GM19397 (cell line): ENCODE measurements around the gene THRB.

Source experiments
- ATAC-seq: cut with Tn5 transposase; IDR thresholded peaks from one replicate; pipeline ENCODE4 v1.9.1; 2021; ENCODE audit warnings: mild to moderate bottlenecking, moderate library complexity; ENCODE audit not compliant: unreplicated experiment

The THRB gene

DNA sequence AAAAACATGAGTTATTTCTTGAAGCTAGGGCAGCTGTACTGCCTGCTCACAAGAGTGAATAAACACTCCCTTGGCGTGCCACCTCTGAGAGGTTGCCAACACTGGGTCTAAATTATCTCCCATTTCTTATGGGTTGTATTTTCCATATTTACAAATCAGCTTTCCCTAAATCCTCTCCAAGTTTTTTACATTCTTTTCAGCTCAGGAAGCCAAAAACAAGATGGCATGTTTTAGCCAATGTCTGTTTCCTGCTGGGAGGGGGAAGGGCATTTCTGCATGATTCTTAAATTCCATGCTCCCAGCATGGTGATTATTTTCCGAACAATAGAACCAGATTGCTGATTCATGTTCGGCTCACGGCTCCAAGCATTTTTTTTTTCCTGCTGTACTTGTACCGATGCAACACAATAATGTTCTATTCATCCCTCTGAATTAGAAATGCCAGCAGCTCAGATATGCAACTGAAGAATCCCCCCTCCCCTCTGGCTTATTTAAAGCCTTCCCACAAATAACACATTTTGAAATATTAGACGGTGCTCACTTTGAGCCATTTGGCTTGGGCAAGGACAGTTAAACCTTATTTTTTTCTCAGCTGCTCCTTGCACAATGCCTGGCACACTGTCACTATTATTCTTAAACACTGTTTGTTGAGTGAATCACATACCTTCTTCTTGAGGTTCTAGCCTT lies 252.5 kb downstream of the THRB start:
- ATAC-seq = no peak

- no peak for ATAC-seq
These were observed 254.3 kb downstream of the THRB start for GRCh38 chr3:24240306-24240705.

GRCh38 chr3:24237971-24238706 lies 256.5 kb downstream of the THRB start:
- ATAC-seq = peak; percentile 70

GRCh38 chr3:24235121-24235520 lies 259.5 kb downstream of the THRB start:
- ATAC-seq = no peak

GRCh38 chr3:24232784-24233183 lies 261.9 kb downstream of the THRB start:
- ATAC-seq = no peak

GRCh38 chr3:24229468-24230221 lies 265.0 kb downstream of the THRB start:
- ATAC-seq = no peak

- ATAC-seq = no peak
These were observed 267.0 kb downstream of the THRB start for GRCh38 chr3:24227635-24228034.

DNA sequence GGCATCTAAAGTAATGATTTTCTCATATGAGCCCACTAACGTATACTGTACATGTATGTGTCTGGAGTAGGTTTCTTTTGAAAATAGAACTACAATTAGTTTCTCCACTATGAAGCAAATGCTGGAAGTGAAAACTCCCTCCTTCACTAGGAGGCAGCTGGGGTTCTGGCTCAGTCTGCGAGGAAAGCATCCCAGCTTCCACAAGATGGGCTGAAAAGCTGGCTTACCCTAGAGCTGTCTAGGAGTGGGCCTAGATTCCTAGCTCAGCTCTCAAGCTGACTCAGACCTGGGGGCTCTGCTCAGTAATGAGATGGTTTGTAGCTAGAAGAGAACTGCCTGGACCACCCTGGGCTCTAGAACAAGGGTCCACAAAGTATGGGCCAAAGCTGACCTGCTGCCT lies 268.3 kb downstream of the THRB start:
- ATAC-seq = no peak

GRCh38 chr3:24225385-24225950 lies 269.2 kb downstream of the THRB start:
- no peak for ATAC-seq

DNA sequence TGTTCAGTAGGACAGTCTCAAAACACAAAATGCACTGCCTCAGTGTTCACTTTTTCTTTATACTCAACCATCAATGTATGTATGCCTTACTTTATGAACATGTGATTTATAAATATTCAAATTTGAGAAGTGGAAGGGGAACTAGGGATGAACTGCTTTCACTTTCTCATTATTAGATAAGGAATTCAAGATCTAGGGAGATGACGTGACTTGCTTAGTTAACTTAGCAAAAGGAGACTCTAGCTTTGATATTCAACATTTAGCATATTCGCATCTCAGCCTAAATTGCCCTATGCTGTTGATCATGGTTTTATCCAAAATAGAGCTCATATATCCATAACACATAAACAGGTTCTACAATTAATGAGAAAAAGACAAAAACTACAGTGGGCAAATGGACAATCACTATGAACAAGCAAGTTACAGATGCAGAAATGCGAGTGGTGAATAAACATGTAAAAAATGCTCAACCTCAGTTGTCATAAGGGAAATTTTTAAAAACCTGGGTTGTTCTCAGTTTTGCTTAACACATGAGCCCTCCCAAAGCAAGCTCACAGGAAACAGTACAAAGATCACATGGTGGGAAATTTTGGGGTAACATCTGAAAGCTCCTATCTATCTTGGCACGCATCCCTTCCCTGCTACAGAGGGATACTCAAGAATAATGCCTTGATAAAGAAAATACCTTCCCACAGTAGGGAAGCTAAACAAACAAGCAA lies 269.8 kb downstream of the THRB start:
- no peak for ATAC-seq

DNA sequence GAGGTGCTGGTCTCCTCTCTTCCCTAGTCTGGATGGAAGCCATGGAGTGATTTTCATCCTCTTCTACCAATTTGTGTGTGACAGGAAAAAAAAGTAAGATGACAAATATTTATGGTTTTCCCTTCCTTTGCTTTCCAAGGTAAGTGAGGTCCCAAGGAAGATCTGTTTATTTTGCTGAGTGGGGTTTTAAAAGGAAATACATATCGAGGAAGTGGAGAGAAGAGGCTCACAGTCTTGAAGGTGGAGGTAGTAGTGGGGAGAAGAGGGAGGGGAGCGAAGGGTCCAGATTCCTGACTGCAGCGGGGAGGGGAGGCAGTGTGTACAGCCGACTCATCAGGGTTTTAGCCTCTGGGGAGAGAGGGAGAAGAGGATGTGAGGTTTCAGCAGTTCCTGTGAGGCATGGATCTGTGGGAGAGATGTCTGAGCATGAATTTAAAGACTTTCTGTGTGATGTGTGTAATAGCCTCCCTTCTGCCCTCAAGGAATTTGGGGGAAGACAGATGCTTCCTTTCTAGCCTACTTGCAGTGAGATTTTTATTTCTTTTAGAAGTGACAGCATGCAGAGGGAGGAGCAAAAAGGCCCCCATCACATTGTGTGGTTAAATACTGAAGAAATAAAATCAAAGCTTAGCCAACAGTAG lies 272.4 kb downstream of the THRB start:
- ATAC-seq = no peak

- ATAC-seq = no peak
These were observed 273.6 kb downstream of the THRB start for GRCh38 chr3:24220859-24221657.

DNA sequence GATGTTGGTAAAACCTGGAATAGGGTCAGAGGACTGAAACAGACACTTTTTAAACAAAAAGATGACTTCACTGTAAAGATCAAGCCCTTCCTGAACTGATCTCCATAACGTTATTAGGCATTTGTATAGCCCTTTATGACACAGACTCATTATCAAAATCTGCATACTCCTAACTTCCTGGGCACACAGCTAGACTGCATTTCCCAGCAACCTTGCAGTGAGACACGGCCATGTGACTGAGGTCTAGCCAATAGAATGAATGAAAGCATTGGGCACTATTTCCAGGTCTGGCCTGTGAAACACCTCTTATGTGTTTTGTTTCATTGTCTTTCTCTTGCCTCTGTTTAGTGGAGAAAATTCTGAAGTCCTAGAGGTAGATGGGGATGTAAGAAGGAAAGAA lies 279.1 kb downstream of the THRB start:
- ATAC-seq = no peak

GRCh38 chr3:24211381-24211780 lies 283.3 kb downstream of the THRB start:
- no peak for ATAC-seq

GRCh38 chr3:24202071-24202470 lies 292.6 kb downstream of the THRB start:
- ATAC-seq = no peak

DNA sequence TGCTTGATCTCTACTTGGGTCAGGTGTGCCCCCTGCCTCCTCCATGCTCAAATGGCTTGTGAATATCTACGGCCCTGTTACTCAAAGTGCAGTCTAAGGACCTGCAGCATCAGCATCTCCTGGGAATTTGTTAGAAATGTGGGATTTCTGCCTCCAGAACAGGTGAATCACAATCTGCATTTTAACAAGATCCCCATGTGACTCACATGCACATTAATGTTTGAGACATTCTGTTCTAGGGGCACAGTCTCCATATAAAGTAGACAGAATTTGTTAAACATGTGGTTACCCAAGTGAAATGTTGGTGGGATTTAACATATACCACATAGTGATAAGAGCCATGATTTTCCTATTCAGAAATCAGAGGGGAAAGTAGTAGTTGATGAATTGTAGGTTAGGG lies 293.3 kb downstream of the THRB start:
- no peak for ATAC-seq

DNA sequence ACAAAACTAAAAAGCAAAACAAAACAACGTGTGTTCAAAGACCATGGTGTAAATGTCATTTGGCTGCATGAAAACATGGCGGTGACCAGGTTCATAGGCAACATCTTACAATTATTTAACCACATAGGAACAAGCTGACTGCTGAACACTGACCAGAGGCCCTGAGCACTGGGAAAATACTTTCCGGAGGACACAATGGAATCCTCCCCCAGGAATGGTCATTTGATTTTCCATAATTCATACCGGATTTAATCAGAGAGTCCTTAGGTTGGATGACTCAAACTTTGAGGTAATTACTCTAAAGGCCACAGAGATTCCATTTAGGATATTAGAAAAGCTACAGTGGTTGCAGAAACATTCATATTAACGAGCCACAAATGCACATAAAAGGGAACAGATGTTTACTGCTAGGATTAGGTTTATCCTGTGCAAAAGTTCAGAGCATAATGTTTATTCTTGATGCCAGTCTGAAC lies 294.8 kb downstream of the THRB start:
- no peak for ATAC-seq

DNA sequence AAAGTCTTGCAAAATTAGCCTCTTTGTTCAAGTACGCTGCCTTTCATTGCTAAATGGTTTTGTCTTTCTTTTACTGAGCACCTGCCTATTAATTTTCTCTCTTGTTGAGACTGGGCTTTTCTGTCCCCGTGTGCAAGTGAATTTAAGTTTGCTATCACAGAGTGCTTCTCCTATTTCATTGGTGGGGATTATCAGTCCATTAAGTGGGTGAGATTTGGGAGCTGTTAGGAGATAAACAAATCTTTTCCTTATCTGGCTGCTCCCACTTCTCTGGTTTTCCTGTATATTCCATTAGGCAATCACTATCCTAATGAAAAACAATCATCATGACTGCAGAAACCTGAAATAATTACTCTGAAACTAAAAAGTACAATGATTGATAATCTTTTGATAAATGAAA lies 295.4 kb downstream of the THRB start:
- no peak for ATAC-seq

GRCh38 chr3:24198728-24199127 lies 295.9 kb downstream of the THRB start:
- no peak for ATAC-seq
